ENCODE measurements around the gene BMP6. TPM values are rescaled to one million over a fixed set of nuclear protein-coding genes. Genes with fewer than 3 reads are reported as not detected.

The BMP6 gene
- total RNA-seq, 1 experiment from 2014 or later, result not detected

- TF ChIP-seq CTCF (conservative IDR thresholded peaks at IDR 0.05), result no peak
- no peak for TF ChIP-seq EZH2 (IDR thresholded peaks at IDR 0.05; ENCODE audit: low read depth)
- H3K4me2 ChIP-seq, result no peak overlapping the region
- intact Hi-C loops (cut with micrococcal nuclease; ENCODE audit: unreplicated experiment), result no loop called here
Measured at GRCh38 chr6:7920425-7920824, 194.5 kb downstream of the BMP6 start.

GRCh38 chr6:7921046-7921445 lies 195.1 kb downstream of the BMP6 start:
- intact Hi-C loops (cut with micrococcal nuclease; ENCODE audit: unreplicated experiment), result no loop called here
- no TSS peak for BruUV-seq (replicated peaks)
- H3K27me3 ChIP-seq (ENCODE audit: insufficient read depth, low read depth), result no peaks in the 10 kb centered on the region
- TF ChIP-seq EZH2 (IDR thresholded peaks at IDR 0.05; ENCODE audit: low read depth) (no peak), CTCF (conservative IDR thresholded peaks at IDR 0.05) (no peak)
- no peak overlapping the region for H3K4me2 ChIP-seq
- no peak overlapping the region for H3K4me3 ChIP-seq
- no peak overlapping the region for H2AFZ ChIP-seq
- H3K79me2 ChIP-seq (ENCODE audit: low read depth), result no peaks in the 10 kb centered on the region
- ChIA-PET CTCF (no interaction called here), POLR2A (ENCODE audit: unreplicated experiment) (no interaction called here)
- no peaks in the 10 kb centered on the region for H4K20me1 ChIP-seq (ENCODE audit: insufficient read depth)
- H3F3A ChIP-seq (ENCODE audit: insufficient read depth, low read depth), result no peaks in the 10 kb centered on the region
- H3K27ac ChIP-seq, result no peak overlapping the region
- H3K9me2 ChIP-seq (ENCODE audit: insufficient read depth), result no peaks in the 10 kb centered on the region
- no peaks in the 10 kb centered on the region for H3K9me3 ChIP-seq (ENCODE audit: insufficient read depth, low read depth)
- no peaks in the 10 kb centered on the region for H3K36me3 ChIP-seq (ENCODE audit: low read depth)
- no peak for DNase-seq
- H3K4me1 ChIP-seq (replicated peaks; ENCODE audit: insufficient read depth), result no peaks in the 10 kb centered on the region

More at GRCh38 chr6:7920425-7920824, 194.5 kb downstream of the BMP6 start:
- no TSS peak for BruUV-seq (replicated peaks)
- no peaks in the 10 kb centered on the region for H4K20me1 ChIP-seq (ENCODE audit: insufficient read depth)
- no peaks in the 10 kb centered on the region for H3F3A ChIP-seq (ENCODE audit: insufficient read depth, low read depth)
- H3K9me3 ChIP-seq (ENCODE audit: insufficient read depth, low read depth), result no peaks in the 10 kb centered on the region
- ChIA-PET POLR2A (ENCODE audit: unreplicated experiment) (no interaction called here), CTCF (no interaction called here)
- no peaks in the 10 kb centered on the region for H3K27me3 ChIP-seq (ENCODE audit: insufficient read depth, low read depth)
- no peaks in the 10 kb centered on the region for H3K36me3 ChIP-seq (ENCODE audit: low read depth)
- no peaks in the 10 kb centered on the region for H3K9me2 ChIP-seq (ENCODE audit: insufficient read depth)
- no peak overlapping the region for H3K27ac ChIP-seq
- H3K79me2 ChIP-seq (ENCODE audit: low read depth), result no peaks in the 10 kb centered on the region
- no peaks in the 10 kb centered on the region for H3K4me1 ChIP-seq (replicated peaks; ENCODE audit: insufficient read depth)
- H2AFZ ChIP-seq, result no peak overlapping the region
- no peak for DNase-seq
- no peak overlapping the region for H3K4me3 ChIP-seq

DNA sequence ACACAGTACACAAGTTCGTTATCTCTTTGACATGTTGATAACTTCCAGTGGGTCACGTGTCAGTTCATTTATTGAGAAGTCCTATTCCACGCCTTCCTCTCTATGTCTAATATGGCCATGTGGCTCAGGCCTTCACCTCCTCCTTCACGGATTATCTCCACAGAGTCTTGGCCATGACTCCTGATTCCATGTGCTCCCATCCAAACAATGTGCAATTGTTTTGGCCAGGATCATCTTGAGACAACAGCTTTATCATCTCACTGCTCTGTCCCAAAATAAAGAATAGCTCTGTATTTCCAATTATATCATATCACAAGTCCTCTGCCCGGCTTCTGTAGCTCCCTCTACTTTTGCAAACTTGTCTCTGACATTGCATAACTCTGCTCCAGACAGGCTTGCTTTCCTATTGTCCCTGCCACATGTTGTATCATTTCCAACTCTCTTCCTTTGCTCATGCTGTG lies 195.8 kb downstream of the BMP6 start:
- no peaks in the 10 kb centered on the region for H3K4me1 ChIP-seq (replicated peaks; ENCODE audit: insufficient read depth)
- TF ChIP-seq CTCF (conservative IDR thresholded peaks at IDR 0.05) (no peak), EZH2 (IDR thresholded peaks at IDR 0.05; ENCODE audit: low read depth) (no peak)
- H3K27ac ChIP-seq, result no peak overlapping the region
- no peaks in the 10 kb centered on the region for H3K36me3 ChIP-seq (ENCODE audit: low read depth)
- intact Hi-C loops (cut with micrococcal nuclease; ENCODE audit: unreplicated experiment), result no loop called here
- no peak for DNase-seq
- H3K9me3 ChIP-seq (ENCODE audit: insufficient read depth, low read depth), result no peaks in the 10 kb centered on the region
- ChIA-PET CTCF (no interaction called here), POLR2A (ENCODE audit: unreplicated experiment) (no interaction called here)
- H4K20me1 ChIP-seq (ENCODE audit: insufficient read depth), result no peaks in the 10 kb centered on the region
- no peak overlapping the region for H3K4me2 ChIP-seq
- H3K79me2 ChIP-seq (ENCODE audit: low read depth), result no peaks in the 10 kb centered on the region
- no peaks in the 10 kb centered on the region for H3K9me2 ChIP-seq (ENCODE audit: insufficient read depth)
- no TSS peak for BruUV-seq (replicated peaks)
- no peaks in the 10 kb centered on the region for H3K27me3 ChIP-seq (ENCODE audit: insufficient read depth, low read depth)
- no peaks in the 10 kb centered on the region for H3F3A ChIP-seq (ENCODE audit: insufficient read depth, low read depth)
- no peak overlapping the region for H2AFZ ChIP-seq
- no peak overlapping the region for H3K4me3 ChIP-seq
